HepG2 (cell line): Measurements from ENCODE around the gene CDA. TPM values are rescaled to one million over a fixed set of nuclear protein-coding genes. Genes with fewer than 3 reads are reported as not detected.

Experiments
- ATF1 ChIP-seq: IDR thresholded peaks from 2 replicates; pipeline ENCODE4 v1.6.1; 2016; ENCODE audit warnings: mild to moderate bottlenecking, control low read depth
- CREM ChIP-seq, 2 experiments: sonication (generic) in 1 of 2; formaldehyde crosslinking in 1 of 2; IDR thresholded peaks; 2 replicates each; pipeline versions ENCODE4 v1.4.0 to v1.6.1; 2016 to 2020; ENCODE audit warnings: antibody characterized with exemption in 1 of 2, mild to moderate bottlenecking in 1 of 2, missing genetic modification reagents in 1 of 2
- ELK4 ChIP-seq: sonication (generic); formaldehyde crosslinking; IDR thresholded peaks from 2 replicates; pipeline ENCODE4 v1.9.0; 2021; ENCODE audit warnings: missing genetic modification reagents, borderline replicate concordance
- FLYWCH1 ChIP-seq: sonication (generic); formaldehyde crosslinking; IDR thresholded peaks from 2 replicates; pipeline ENCODE4 v1.8.1; 2023; ENCODE audit warnings: mild to moderate bottlenecking, missing genetic modification reagents
- FOSL1 ChIP-seq: sonication (generic); formaldehyde crosslinking; IDR thresholded peaks from 2 replicates; pipeline ENCODE4 v1.9.0; 2021; ENCODE audit warnings: missing genetic modification reagents, borderline replicate concordance
- HNF1A ChIP-seq, 2 experiments: sonication (generic) in 1 of 2; formaldehyde crosslinking in 1 of 2; IDR thresholded peaks; 2 replicates each; pipeline versions ENCODE4 v1.4.0 to v1.6.1; 2016 to 2020; ENCODE audit warnings: borderline replicate concordance in 1 of 2, low read depth in 1 of 2, mild to moderate bottlenecking in 1 of 2, missing genetic modification reagents in 1 of 2
- HNRNPLL ChIP-seq: fragments of 200-400 bp; formaldehyde crosslinking; IDR thresholded peaks from 2 replicates; pipeline ENCODE4 v1.6.1; 2017; ENCODE audit warnings: mild to moderate bottlenecking, low read depth, low read length; ENCODE audit not compliant: poor library complexity, severe bottlenecking
- JARID2 ChIP-seq: sonication (generic); formaldehyde crosslinking; IDR thresholded peaks from 2 replicates; pipeline ENCODE4 v1.8.1; 2023; ENCODE audit warnings: missing genetic modification reagents, inconsistent platforms; ENCODE audit not compliant: insufficient replicate concordance
- JUN ChIP-seq: sonication (generic); formaldehyde crosslinking; IDR thresholded peaks from 2 replicates; pipeline ENCODE4 v1.4.0; 2020; ENCODE audit warnings: mild to moderate bottlenecking, missing genetic modification reagents
- KDM1A ChIP-seq: IDR thresholded peaks from 2 replicates; pipeline ENCODE4 v1.6.1; 2016; ENCODE audit warnings: missing compliant biosample characterization
- MBD4 ChIP-seq: IDR thresholded peaks from 2 replicates; pipeline ENCODE4 v1.6.1; 2012; ENCODE audit warnings: low read length, inconsistent platforms, borderline replicate concordance
- MEIS2 ChIP-seq: sonication (generic); formaldehyde crosslinking; IDR thresholded peaks from 2 replicates; pipeline ENCODE4 v1.9.0; 2021; ENCODE audit warnings: mild to moderate bottlenecking, missing genetic modification reagents
- NAIF1 ChIP-seq: sonication (generic); formaldehyde crosslinking; IDR thresholded peaks from 2 replicates; pipeline ENCODE4 v1.5.0; 2020; ENCODE audit warnings: mild to moderate bottlenecking, missing genetic modification reagents, borderline replicate concordance
- NCOA1 ChIP-seq: sonication (generic); formaldehyde crosslinking; IDR thresholded peaks from 2 replicates; pipeline ENCODE4 v1.9.0; 2021; ENCODE audit warnings: missing genetic modification reagents
- PTBP1 ChIP-seq: fragments of 200-400 bp; formaldehyde crosslinking; IDR thresholded peaks from 2 replicates; pipeline ENCODE4 v1.6.1; 2018; ENCODE audit warnings: low read length, low read depth; ENCODE audit not compliant: poor library complexity, severe bottlenecking
- SALL2 ChIP-seq: sonication (generic); formaldehyde crosslinking; IDR thresholded peaks from 2 replicates; pipeline ENCODE4 v1.8.1; 2023; ENCODE audit warnings: mild to moderate bottlenecking, missing genetic modification reagents, inconsistent platforms
- SP1 ChIP-seq, 2 experiments: fragments of 450-650 bp in 1 of 2; sonication (generic) in 1 of 2; formaldehyde crosslinking in 1 of 2; IDR thresholded peaks; 2 replicates each; pipeline versions ENCODE4 v1.4.0 to v1.6.1; 2016 to 2020; ENCODE audit warnings: missing genetic modification reagents in 1 of 2
- SP5 ChIP-seq: IDR thresholded peaks from 2 replicates; pipeline ENCODE4 v1.6.1; 2016; ENCODE audit warnings: low read depth, borderline replicate concordance
- TEAD2 ChIP-seq: sonication (generic); formaldehyde crosslinking; IDR thresholded peaks from 2 replicates; pipeline ENCODE4 v1.9.0; 2021; ENCODE audit warnings: missing genetic modification reagents
- ZNF414 ChIP-seq: sonication (generic); formaldehyde crosslinking; IDR thresholded peaks from 2 replicates; pipeline ENCODE4 v1.5.0; 2020; ENCODE audit warnings: missing genetic modification reagents
- ZNF678 ChIP-seq: sonication (generic); formaldehyde crosslinking; IDR thresholded peaks from 2 replicates; pipeline ENCODE4 v1.4.0; 2020; ENCODE audit warnings: mild to moderate bottlenecking, missing genetic modification reagents
- ZNF780A ChIP-seq: sonication (generic); formaldehyde crosslinking; IDR thresholded peaks from 2 replicates; pipeline ENCODE4 v1.8.0; 2022; ENCODE audit warnings: mild to moderate bottlenecking, missing genetic modification reagents, moderate library complexity
- polyA plus RNA-seq, 8 experiments: library from polyadenylated mRNA; depleted of rRNA in 3 of 8; stranded (reverse) in 7 of 8; unstranded in 1 of 8; fragments of >200 nt; fragmentation: Illumina TruSeq in 4 of 8; extraction: Trizol in 4 of 8; gene quantifications; 2 replicates each; pipeline versions ENCODE4 v1.2.1 to v1.2.3, GENCODE V29; 2011 to 2016; ENCODE audit warnings: low read depth in 4 of 8, missing spikeins in 1 of 8, mixed read lengths in 1 of 8; ENCODE audit not compliant: insufficient read depth in 1 of 8
- total RNA-seq, 5 experiments: library from RNA; depleted of rRNA; stranded (reverse); fragments of >200 nt; fragmentation: Illumina TruSeq; extraction: Trizol; gene quantifications; 2 replicates each; pipeline ENCODE4 v1.2.3, GENCODE V29; 2016; ENCODE audit warnings: low read depth in 1 of 5
- TF ChIP-seq, protein P1 (sequence below): sonication (generic); formaldehyde crosslinking; IDR thresholded peaks from 2 replicates; pipeline ENCODE4 v1.5.0; 2020; ENCODE audit warnings: missing genetic modification reagents

Gene CDA
- total and polyA plus RNA-seq, 2 of the 13 experiments (the other 11 are each of a cell fraction or from before 2014, with no cell fraction given) = 0.66 to 2.1 TPM

GRCh38 chr1:20551945-20552727, 36.8 kb upstream of the CDA start, which contains the start of gene FAM43B (continued):
- TF ChIP-seq HNF1A (IDR thresholded peaks at IDR 0.05; ENCODE audit: low read depth) = peak; percentile 46
- peak; percentile 51; the same call in 1 of the 2 replicates for TF ChIP-seq HNF1A (CRISPR knock-in tag; IDR thresholded peaks at IDR 0.05; ENCODE audit: borderline replicate concordance)
- peak; percentile 50 for TF ChIP-seq CREM (IDR thresholded peaks at IDR 0.05)
- TF ChIP-seq CREM (CRISPR knock-in tag; IDR thresholded peaks at IDR 0.05) = no peak
- 0 out of 2 replicates have a peak, but pooled peaks have one; percentile 21 for TF ChIP-seq ATF1 (CRISPR knock-in tag)
- peak; percentile 29; the same call in 1 of the 2 replicates for TF ChIP-seq SALL2 (CRISPR knock-in tag)
- no peak for TF ChIP-seq SP1 (IDR thresholded peaks at IDR 0.05)
- peak; percentile 26; the same call in 1 of the 2 replicates for TF ChIP-seq SP1 (CRISPR knock-in tag; IDR thresholded peaks at IDR 0.05)
- no peak for TF ChIP-seq ELK4 (CRISPR knock-in tag)
- no peak for TF ChIP-seq FLYWCH1 (CRISPR knock-in tag)
- TF ChIP-seq SP5 (CRISPR knock-in tag) = no peak
- no peak for TF ChIP-seq FOSL1 (CRISPR knock-in tag)
- TF ChIP-seq KDM1A (CRISPR knock-in tag) = no peak
- TF ChIP-seq ZNF780A (CRISPR knock-in tag) = no peak
- TF ChIP-seq HNRNPLL = no peak
- TF ChIP-seq NCOA1 (CRISPR knock-in tag) = peak; percentile 73; the same call in 1 of the 2 replicates
- TF ChIP-seq NAIF1 = peak; percentile 81; the same call in 1 of the 2 replicates
- no peak for TF ChIP-seq PTBP1
- TF ChIP-seq MBD4 = no peak
- 0 out of 2 replicates have a peak, but pooled peaks have one; percentile 39 for TF ChIP-seq ZNF414
- no peak for TF ChIP-seq ZNF678 (CRISPR knock-in tag)
- TF ChIP-seq TEAD2 (CRISPR knock-in tag) = no peak
- TF ChIP-seq, protein P1, sequence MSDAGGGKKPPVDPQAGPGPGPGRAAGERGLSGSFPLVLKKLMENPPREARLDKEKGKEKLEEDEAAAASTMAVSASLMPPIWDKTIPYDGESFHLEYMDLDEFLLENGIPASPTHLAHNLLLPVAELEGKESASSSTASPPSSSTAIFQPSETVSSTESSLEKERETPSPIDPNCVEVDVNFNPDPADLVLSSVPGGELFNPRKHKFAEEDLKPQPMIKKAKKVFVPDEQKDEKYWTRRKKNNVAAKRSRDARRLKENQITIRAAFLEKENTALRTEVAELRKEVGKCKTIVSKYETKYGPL = no peak
- TF ChIP-seq JARID2 = peak; percentile 30
- no peak for TF ChIP-seq JUN
- no peak for TF ChIP-seq MEIS2 (CRISPR knock-in tag)
